GM23248 (cell line): ENCODE data around the gene CFAP299. TPM values are rescaled to one million over a fixed set of nuclear protein-coding genes. Genes with fewer than 3 reads are reported as not detected.

ENCODE experiments used
- DNase-seq: peaks from one replicate; pipeline ENCODE4 v3.0.0-alpha.2; 2015
- H2AFZ ChIP-seq: fragments of 200-600 bp; sonication (generic); 2 replicates; pipeline ENCODE4 v1.6.1; 2016; ENCODE audit warnings: antibody characterized with exemption
- H3F3A ChIP-seq: fragments of 200-600 bp; sonication (generic); 2 replicates; pipeline ENCODE4 v1.6.1; 2016; ENCODE audit warnings: mild to moderate bottlenecking, antibody characterized with exemption, mixed run types; ENCODE audit not compliant: insufficient read depth
- H3K27ac ChIP-seq: fragments of 200-600 bp; sonication (generic); 2 replicates; pipeline ENCODE4 v1.5.1; 2016; ENCODE audit warnings: mild to moderate bottlenecking
- H3K27me3 ChIP-seq: fragments of 200-600 bp; sonication (generic); replicated peaks from 2 replicates; pipeline ENCODE4 v1.6.1; 2016; ENCODE audit warnings: mild to moderate bottlenecking; ENCODE audit not compliant: insufficient read depth
- H3K36me3 ChIP-seq: fragments of 200-600 bp; sonication (generic); 2 replicates; pipeline ENCODE4 v1.6.1; 2016; ENCODE audit warnings: low read depth, mild to moderate bottlenecking
- H3K4me1 ChIP-seq: fragments of 200-600 bp; sonication (generic); 2 replicates; pipeline ENCODE4 v1.6.1; 2016; ENCODE audit warnings: mild to moderate bottlenecking; ENCODE audit not compliant: insufficient read depth
- H3K4me2 ChIP-seq: fragments of 200-600 bp; sonication (generic); one replicate; pipeline ENCODE4 v1.6.1; 2016; ENCODE audit warnings: mild to moderate bottlenecking; ENCODE audit not compliant: unreplicated experiment
- H3K4me3 ChIP-seq: fragments of 200-600 bp; sonication (generic); 2 replicates; pipeline ENCODE4 v1.5.1; 2016; ENCODE audit warnings: mild to moderate bottlenecking
- H3K79me2 ChIP-seq: fragments of 200-600 bp; sonication (generic); 2 replicates; pipeline ENCODE4 v1.6.1; 2016; ENCODE audit warnings: mild to moderate bottlenecking; ENCODE audit not compliant: insufficient read depth
- H3K9ac ChIP-seq: fragments of 200-600 bp; sonication (generic); 2 replicates; pipeline ENCODE4 v1.6.1; 2016; ENCODE audit warnings: mild to moderate bottlenecking
- H3K9me2 ChIP-seq: fragments of 200-600 bp; sonication (generic); 2 replicates; pipeline ENCODE4 v1.6.1; 2016; ENCODE audit warnings: mixed run types, mild to moderate bottlenecking, moderate library complexity; ENCODE audit not compliant: insufficient read depth
- H3K9me3 ChIP-seq: fragments of 200-600 bp; sonication (generic); one replicate; pipeline ENCODE4 v1.6.1; 2017; ENCODE audit warnings: low read depth
- H4K20me1 ChIP-seq: fragments of 200-600 bp; sonication (generic); 2 replicates; pipeline ENCODE4 v1.6.0; 2016; ENCODE audit not compliant: insufficient read depth
- EZH2 ChIP-seq: fragments of 200-600 bp; sonication (generic); IDR thresholded peaks from 2 replicates; pipeline ENCODE4 v1.6.1; 2018; ENCODE audit warnings: antibody characterized with exemption, mild to moderate bottlenecking; ENCODE audit not compliant: insufficient read depth, poor library complexity, severe bottlenecking
- EZH2phosphoT487 ChIP-seq: fragments of 200-600 bp; sonication (generic); IDR thresholded peaks from 2 replicates; pipeline ENCODE4 v1.6.1; 2018; ENCODE audit warnings: antibody characterized with exemption, moderate library complexity, mild to moderate bottlenecking, low read depth; ENCODE audit not compliant: insufficient read depth
- WGBS, 2 experiments: methylation state at CpG; one replicate each; pipeline ENCODE4 v1.1.6; 2015 to 2017; ENCODE audit warnings: low lambda C conversion rate in 2 of 2, low coverage in 1 of 2; ENCODE audit errors: missing lambda C conversion rate in 2 of 2; 5-methylcytosine and 5-hydroxymethylcytosine counted together
- in situ Hi-C: fragments of 300-500 bp; cut with MboI; formaldehyde crosslinking; loops from 2 replicates; pipeline ENCODE4 v1.15.0; 2020
- polyA plus RNA-seq: library from polyadenylated mRNA; unstranded; fragments of >200 nt; fragmentation: Nextera tagmentation; extraction: Ambion mirVana; gene quantifications from 2 replicates; pipeline ENCODE4 v1.2.1, GENCODE V29; 2016
- total RNA-seq: library from RNA; depleted of rRNA; stranded (reverse); fragments of >200 nt; shearing (Covaris generic); gene quantifications from 2 replicates; pipeline ENCODE4 v1.2.3, GENCODE V29; 2014

The CFAP299 gene
- total and polyA plus RNA-seq, 2 experiments from 2014 or later = 1.0 to 1.1 TPM

GRCh38 chr4:80948995-80949394, 613.5 kb downstream of the CFAP299 start:
- Histone ChIP-seq H3K9me2 (no peaks in the 10 kb centered on the region), H3K4me2 (no peak overlapping the region), H2AFZ (no peak overlapping the region), H4K20me1 (no peaks in the 10 kb centered on the region), H3K27me3 (no peaks in the 10 kb centered on the region), H3K4me3 (no peak overlapping the region), H3K9ac (no peak overlapping the region), H3K9me3 (no peaks in the 10 kb centered on the region), H3F3A (no peaks in the 10 kb centered on the region), H3K36me3 (no peaks in the 10 kb centered on the region), H3K4me1 (peaks cover 20% of the 10 kb centered on the region), H3K79me2 (no peaks in the 10 kb centered on the region), H3K27ac (no peak overlapping the region)
- DNase-seq = peak; percentile 5
- in situ Hi-C loops = no loop called here
- TF ChIP-seq EZH2phosphoT487 (no peak), EZH2 (no peak)

GRCh38 chr4:80956421-80956820, 620.9 kb downstream of the CFAP299 start:
- no peak for TF ChIP-seq EZH2
- no peak for TF ChIP-seq EZH2phosphoT487
- Histone ChIP-seq H3K4me2 (no peak overlapping the region), H3K9ac (no peak overlapping the region), H3K27ac (no peak overlapping the region), H3K27me3 (no peaks in the 10 kb centered on the region), H3K4me1 (no peaks in the 10 kb centered on the region), H3K9me3 (no peaks in the 10 kb centered on the region), H4K20me1 (no peaks in the 10 kb centered on the region), H3F3A (no peaks in the 10 kb centered on the region), H3K36me3 (no peaks in the 10 kb centered on the region), H3K9me2 (no peaks in the 10 kb centered on the region), H2AFZ (no peak overlapping the region), H3K4me3 (no peak overlapping the region), H3K79me2 (no peaks in the 10 kb centered on the region)
- DNase-seq = no peak
- in situ Hi-C loops = no loop called here
- WGBS, 2 experiments = 81 to 91% methylated on average over 3 of the region's 3 CpGs

- H3K27me3 ChIP-seq = no peaks in the 10 kb centered on the region
- H3K36me3 ChIP-seq = no peaks in the 10 kb centered on the region
- no peak overlapping the region for H3K4me2 ChIP-seq
- H3K9me2 ChIP-seq = no peaks in the 10 kb centered on the region; the same call in 1 of the 2 replicates
- no peak overlapping the region for H3K9ac ChIP-seq
- H3F3A ChIP-seq = no peaks in the 10 kb centered on the region
- H3K9me3 ChIP-seq = no peaks in the 10 kb centered on the region
- no peak overlapping the region for H3K27ac ChIP-seq
- no peak overlapping the region for H2AFZ ChIP-seq
- peak; percentile 57 for DNase-seq
- peaks cover 11% of the 10 kb centered on the region; the same call in 1 of the 2 replicates for H3K4me1 ChIP-seq
- in situ Hi-C loops = no loop called here
- H3K4me3 ChIP-seq = no peak overlapping the region
- TF ChIP-seq EZH2phosphoT487 (no peak), EZH2 (no peak)
- H4K20me1 ChIP-seq = no peaks in the 10 kb centered on the region
- WGBS, 2 experiments = 12 to 18% methylated on average over 2 of the region's 2 CpGs
- H3K79me2 ChIP-seq = no peaks in the 10 kb centered on the region
These were observed 627.5 kb downstream of the CFAP299 start for GRCh38 chr4:80963051-80963450.

- no peaks in the 10 kb centered on the region for H4K20me1 ChIP-seq
- in situ Hi-C loops = no loop called here
- no peaks in the 10 kb centered on the region for H3K27me3 ChIP-seq
- H3K27ac ChIP-seq = no peak overlapping the region
- 10 to 12% methylated on average over 4 of the region's 4 CpGs for WGBS, 2 experiments
- H3K9ac ChIP-seq = no peak overlapping the region
- H3K4me1 ChIP-seq = peaks cover 11% of the 10 kb centered on the region; the same call in 1 of the 2 replicates
- no peaks in the 10 kb centered on the region for H3F3A ChIP-seq
- H3K36me3 ChIP-seq = no peaks in the 10 kb centered on the region
- no peaks in the 10 kb centered on the region for H3K79me2 ChIP-seq
- H3K9me3 ChIP-seq = no peaks in the 10 kb centered on the region
- no peaks in the 10 kb centered on the region; the same call in 1 of the 2 replicates for H3K9me2 ChIP-seq
- H2AFZ ChIP-seq = peak overlapping the region; percentile 82
- no peak overlapping the region for H3K4me2 ChIP-seq
- H3K4me3 ChIP-seq = no peak overlapping the region
- TF ChIP-seq EZH2 = no peak
- peak; percentile 41 for DNase-seq
These were observed 631.8 kb downstream of the CFAP299 start for GRCh38 chr4:80967346-80967745.

GRCh38 chr4:80980239-80980638, 644.7 kb downstream of the CFAP299 start:
- Histone ChIP-seq H3K4me1 (no peaks in the 10 kb centered on the region), H3K27ac (no peak overlapping the region), H2AFZ (no peak overlapping the region), H3F3A (no peaks in the 10 kb centered on the region), H3K9me2 (no peaks in the 10 kb centered on the region), H3K4me3 (no peak overlapping the region), H3K27me3 (no peaks in the 10 kb centered on the region), H3K79me2 (no peaks in the 10 kb centered on the region), H4K20me1 (no peaks in the 10 kb centered on the region), H3K9ac (no peak overlapping the region), H3K9me3 (no peaks in the 10 kb centered on the region), H3K36me3 (no peaks in the 10 kb centered on the region), H3K4me2 (no peak overlapping the region)
- DNase-seq = no peak
- WGBS, 2 experiments = 34 to 38% methylated on average over 3 of the region's 3 CpGs
- in situ Hi-C loops = no loop called here
- TF ChIP-seq EZH2 = no peak
- no peak for TF ChIP-seq EZH2phosphoT487
